ENCODE data around the gene MYF5.

The MYF5 gene

DNA sequence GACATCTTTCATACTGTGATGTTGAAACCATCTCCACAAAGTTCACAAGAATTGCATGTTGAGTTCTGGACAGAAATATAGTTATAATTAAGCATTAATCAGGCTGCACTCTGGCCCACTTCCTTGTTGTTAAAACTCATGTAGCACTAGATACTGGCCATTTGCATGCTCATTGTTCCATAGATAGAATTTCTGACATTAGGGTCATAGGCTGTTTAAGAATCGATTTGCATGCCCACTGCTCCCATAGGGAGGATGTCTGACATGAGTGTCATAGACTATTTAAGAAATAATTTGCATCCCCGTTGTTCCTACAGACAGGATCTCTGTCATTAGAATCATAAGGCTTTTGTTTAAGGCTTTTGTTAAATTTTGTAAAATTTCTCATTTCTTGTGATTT, 50.2 kb downstream of the MYF5 start:
- TF ChIP-seq, protein P1, sequence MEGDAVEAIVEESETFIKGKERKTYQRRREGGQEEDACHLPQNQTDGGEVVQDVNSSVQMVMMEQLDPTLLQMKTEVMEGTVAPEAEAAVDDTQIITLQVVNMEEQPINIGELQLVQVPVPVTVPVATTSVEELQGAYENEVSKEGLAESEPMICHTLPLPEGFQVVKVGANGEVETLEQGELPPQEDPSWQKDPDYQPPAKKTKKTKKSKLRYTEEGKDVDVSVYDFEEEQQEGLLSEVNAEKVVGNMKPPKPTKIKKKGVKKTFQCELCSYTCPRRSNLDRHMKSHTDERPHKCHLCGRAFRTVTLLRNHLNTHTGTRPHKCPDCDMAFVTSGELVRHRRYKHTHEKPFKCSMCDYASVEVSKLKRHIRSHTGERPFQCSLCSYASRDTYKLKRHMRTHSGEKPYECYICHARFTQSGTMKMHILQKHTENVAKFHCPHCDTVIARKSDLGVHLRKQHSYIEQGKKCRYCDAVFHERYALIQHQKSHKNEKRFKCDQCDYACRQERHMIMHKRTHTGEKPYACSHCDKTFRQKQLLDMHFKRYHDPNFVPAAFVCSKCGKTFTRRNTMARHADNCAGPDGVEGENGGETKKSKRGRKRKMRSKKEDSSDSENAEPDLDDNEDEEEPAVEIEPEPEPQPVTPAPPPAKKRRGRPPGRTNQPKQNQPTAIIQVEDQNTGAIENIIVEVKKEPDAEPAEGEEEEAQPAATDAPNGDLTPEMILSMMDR (IDR thresholded peaks at IDR 0.05; ENCODE audit: low read depth, low read length): no peak
- no peak overlapping the region for H3K4me3 ChIP-seq (ENCODE audit: low read depth, low read length)
- no peak for DNase-seq (ENCODE audit: low read depth, low spot score)
- in situ Hi-C loops (cut with HindIII; ENCODE audit: low sequenced_read_pairs): no loop called here
